HG03565 (cell line): ENCODE data around the gene ALOX5.
"Not testable (repeated sequence)": the region's sequence is repeated elsewhere in the genome, so short reads cannot be mapped to it uniquely, and the experiment has no call there.

ENCODE experiments used
- ATAC-seq: cut with Tn5 transposase; IDR thresholded peaks from one replicate; pipeline ENCODE4 v1.9.1; 2021; ENCODE audit warnings: mild to moderate bottlenecking, moderate library complexity; ENCODE audit not compliant: unreplicated experiment

The ALOX5 gene

DNA sequence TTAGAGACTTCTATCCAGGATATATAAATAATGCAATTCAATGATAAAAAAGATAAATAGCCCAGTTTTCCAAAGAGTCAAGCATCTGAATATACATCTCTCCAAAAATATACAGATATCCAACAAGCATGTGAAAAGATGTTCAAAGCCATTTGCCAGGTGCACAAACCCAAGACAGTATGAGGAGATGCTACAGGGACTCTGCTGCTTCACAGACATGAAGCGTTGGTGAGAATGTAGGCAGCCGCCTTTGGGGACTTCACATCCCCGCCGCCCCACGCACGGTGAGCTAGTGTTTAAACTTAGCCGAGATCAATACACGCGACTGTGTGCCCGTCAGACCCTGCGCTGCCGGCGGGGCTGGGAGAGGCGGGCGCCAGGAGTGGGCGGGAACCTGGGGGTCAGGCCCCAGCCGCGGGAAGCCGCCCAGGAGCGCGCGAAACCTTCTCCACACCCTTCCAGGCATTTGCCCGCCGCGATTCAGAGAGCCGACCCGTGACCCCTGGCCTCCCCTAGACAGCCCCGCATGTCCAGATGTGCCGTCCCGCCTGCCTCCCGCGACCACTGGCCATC lies 927 bp upstream of the ALOX5 start:
- ATAC-seq, result no peak

DNA sequence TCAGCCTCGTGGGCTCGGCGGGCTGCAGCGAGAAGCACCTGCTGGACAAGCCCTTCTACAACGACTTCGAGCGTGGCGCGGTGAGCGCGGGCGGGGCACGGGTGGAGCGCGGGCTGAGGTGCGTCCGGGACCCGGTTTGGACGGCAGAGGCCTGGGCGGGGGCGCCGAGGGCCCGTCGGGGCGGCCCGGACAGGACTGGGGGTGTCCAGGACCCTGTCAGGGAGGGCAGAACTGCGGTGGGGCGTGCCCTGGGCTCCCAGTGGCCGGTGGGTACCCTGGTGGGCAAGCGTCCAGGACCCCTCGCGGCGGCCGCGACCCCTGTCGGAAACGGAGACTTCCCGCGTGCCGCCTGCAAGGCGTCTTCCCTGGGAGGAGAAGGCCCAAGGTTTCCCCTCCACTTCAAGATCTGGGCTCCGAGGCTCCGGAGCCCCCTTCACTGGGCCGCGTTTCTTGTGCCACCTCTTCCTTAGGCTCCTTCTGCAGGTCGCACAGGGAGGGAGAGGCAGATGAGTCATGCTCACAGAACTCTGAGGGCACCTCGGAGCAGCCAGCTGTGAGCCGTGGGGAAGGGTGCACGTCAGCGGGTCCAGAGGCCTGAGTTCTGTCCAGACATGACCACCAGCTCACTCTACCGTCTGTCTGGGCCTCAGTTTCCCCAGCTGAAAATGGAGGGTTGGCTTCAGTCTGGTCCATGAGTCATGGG lies 485 bp downstream of the ALOX5 start:
- ATAC-seq, result no peak

DNA sequence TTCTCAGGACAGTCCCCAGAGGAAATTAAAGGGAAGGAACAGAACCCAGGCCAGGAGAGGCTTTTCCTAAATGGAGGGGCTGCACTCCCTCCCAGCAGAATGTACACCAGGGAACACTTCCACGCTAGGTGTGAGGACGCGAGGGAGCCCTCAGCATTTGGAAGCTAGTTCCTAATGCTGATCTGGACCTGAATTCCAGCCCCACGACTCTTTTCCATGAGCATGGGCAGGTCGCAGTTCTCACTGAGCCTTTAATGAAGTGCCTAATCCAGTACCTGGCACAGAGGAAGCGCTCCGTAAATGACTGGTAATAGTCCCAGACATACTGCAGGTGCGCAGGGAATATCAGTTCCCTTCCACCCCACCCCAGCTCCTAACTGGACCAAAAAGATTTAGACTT lies 1.1 kb downstream of the ALOX5 start:
- ATAC-seq, result no peak

DNA sequence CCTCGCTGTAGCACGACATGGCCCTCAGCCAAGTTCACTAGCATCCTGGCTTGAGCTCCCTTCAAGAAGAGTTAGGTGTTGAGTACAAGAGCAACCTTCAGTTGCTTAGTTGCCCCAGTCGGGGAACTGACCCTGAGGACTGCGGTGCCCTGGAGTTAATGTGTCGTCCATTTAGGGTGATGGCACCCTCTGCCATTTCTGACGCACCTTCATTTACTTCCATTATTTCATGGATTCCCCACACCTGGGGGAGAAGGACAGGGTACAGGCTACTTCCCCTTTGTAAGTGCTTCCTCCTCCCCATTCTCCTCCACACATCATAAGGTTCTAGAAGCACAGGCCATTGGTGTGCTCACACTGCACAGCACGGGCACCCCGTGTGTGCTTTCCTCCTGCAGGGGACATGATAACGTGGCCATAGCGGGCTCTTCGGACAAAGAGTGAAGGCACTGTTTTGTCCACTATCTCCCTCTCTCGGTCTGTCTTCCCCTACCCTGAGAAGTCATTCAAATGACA lies 1.8 kb downstream of the ALOX5 start:
- ATAC-seq, result no peak

DNA sequence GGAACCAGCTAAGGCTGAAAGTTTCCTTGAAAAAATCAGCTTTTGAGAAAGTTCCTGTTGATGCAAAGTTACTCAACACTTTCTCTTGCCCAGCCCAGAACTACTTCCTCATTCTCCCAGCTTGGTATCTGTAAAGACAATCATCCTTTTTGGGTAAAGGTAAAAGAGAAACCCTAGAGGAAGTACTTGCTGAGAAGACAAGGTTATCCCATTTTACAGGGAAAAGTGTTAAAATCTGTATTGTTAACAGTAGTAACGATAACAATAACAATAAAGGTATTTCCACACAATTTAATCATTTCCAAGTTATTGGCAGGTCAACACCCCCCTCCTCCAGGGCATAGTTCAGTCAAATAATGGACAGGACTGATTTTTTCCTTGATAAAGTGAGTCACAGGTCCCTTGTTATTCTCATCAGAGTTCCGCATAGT lies 2.4 kb downstream of the ALOX5 start:
- ATAC-seq, result no peak

DNA sequence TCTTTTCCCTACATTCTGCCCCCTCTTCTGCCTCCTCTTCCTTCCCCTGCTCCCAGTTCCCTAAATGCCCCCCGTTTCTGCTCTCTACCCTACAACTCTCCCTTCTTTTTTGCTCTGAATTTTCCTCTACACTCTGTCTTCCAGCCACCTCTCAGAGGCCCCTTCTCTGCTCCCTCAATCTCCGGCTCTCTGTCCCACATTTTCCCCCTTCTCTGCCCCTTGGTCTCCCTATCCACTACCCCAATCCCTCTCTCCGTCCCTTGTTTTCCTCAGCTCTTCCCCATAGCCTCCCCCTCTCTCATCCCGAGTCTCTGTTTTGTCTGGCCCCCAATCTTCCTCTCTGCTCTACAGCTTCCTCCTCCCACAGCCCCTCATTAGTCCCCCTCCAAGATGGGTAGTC lies 3.3 kb downstream of the ALOX5 start:
- no peak for ATAC-seq

DNA sequence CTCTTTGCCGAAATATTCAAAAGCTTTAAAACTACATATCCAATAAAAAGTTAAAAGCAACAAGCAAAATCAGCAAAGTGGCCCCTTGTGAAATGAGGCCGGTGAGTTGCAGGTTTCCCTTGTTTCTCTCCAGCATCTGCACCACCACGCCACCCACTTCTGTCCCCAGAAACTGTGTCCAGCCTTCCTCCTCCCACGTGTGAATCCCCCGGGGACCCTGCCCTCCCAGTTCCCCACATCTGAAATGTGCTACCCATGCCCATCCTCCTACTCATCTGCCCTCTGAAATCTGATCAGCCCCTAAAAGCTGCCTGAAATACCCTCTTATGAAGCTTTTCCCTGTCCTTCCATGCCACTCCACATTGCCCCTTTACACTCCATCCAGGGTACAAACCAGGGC lies 3.8 kb downstream of the ALOX5 start:
- no peak for ATAC-seq

DNA sequence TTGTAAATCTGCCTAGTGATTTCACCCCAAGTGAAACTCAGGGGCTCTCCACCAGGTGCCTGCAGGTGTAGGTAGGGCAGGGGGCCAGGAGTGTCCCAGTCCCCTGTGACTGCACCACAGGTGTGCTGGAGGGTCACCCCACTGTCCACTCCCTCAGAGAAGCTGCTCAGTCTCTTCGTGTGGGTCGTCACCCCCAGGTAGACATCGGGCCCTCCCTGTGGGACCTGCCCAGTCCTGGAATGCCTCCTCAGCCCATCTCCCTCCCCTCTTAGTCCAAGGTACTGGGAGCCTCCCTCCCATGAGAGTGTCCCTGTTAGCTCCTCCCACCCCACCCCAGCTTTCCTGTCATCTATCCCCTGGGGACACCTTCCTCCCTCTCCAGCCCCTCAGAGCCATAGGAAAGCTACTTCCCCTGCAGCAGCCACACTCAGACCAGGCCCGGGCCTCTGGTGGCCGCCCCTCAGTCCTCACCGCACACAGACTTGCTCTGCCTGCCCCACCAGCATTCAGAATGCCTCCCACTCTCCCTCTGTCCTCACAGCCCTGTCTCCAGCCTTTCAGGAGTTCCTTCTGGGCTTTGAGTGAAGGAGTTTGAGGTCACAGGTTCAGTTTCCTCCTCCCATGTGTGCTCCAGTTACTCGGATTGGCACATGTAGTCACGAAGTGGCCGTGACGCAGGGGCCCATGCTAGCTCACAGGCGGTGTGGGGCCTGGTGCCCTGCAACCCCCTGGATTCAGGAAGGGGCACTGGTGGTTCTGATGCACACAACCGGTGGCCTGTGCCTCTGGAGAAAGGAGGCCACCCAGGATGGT lies 5.1 kb downstream of the ALOX5 start:
- no peak for ATAC-seq

DNA sequence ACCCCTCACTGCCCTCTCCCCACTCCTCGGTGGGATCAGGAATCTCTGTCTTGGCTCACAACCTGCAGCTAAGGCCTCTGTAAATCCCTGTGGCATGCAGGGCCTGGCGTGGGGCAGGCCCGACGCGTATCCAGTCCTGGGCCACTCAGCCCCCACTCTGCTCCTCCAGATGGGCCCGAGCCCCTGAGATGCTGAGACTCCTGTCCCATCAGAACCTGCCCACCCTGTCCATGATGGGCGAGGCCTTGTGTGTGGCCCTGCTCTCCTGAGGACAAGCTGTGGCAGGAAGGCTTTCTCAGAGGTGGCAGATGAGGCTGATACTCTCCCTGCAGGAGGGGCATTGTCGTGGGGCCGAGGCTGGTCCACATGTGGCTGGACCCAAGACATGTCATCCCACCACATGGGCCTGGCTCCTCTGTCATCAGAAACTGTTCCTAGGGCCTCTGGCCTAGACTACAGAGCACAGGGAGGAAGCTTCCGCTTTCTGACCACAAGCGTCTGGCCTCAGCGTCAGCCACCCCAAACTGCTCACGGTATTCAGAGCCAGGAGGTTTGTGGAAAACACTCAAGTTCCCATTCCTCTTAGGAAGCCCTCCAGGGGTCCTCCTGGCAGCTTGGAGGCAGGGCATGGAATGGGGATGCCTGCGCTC lies 6.0 kb downstream of the ALOX5 start:
- peak; percentile 38 for ATAC-seq

DNA sequence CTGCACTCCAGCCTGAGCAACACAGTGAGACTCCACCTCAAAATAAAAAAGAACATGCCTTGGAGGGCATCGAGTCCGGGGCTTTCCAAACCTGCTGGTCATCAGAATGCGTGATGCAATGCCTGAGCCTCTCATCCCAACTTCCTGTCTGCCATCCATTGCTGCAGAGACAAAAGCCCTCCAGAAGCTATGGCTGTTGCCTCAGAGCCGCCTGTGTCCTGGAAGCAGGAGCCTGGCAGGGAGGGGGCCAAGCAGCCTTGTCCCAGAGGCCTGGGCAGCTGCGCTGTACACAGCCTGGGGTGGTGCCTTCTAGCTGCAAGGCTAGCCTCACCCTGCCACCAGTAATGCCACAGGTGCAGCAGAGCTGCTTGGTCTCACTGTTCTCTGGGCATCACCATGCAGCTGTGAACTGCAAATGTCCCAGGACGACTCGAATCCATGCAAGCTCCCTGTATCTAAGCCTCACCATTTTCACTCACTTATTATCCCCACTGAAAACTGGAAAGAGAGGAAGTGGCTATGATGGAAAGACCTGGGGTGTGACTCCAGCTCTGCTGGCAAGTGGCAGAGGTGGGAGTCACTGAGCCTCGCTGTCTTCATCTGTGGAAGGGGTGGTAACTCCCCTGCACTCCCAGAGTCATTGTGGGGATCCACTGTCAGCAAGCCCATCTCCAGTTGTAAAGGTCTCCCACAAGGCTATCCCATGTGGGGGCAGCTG lies 7.0 kb downstream of the ALOX5 start:
- ATAC-seq, result no peak

DNA sequence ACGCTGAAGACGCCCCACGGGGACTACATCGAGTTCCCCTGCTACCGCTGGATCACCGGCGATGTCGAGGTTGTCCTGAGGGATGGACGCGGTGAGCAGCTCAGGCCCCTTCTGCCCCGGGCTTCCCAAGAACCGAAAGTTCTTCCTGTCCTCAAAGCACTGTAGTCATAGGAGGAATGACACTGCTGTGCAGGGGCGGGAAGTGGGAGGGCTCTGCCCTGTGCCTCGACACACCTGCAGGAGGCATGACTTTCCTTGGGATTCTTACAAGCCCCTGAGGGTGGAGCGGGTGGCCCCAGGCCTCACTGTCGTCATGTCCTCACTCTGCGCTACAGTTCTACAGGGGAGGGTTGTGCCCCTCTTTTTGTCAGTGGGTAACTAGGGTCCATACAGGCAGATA lies 8.6 kb downstream of the ALOX5 start:
- no peak for ATAC-seq

DNA sequence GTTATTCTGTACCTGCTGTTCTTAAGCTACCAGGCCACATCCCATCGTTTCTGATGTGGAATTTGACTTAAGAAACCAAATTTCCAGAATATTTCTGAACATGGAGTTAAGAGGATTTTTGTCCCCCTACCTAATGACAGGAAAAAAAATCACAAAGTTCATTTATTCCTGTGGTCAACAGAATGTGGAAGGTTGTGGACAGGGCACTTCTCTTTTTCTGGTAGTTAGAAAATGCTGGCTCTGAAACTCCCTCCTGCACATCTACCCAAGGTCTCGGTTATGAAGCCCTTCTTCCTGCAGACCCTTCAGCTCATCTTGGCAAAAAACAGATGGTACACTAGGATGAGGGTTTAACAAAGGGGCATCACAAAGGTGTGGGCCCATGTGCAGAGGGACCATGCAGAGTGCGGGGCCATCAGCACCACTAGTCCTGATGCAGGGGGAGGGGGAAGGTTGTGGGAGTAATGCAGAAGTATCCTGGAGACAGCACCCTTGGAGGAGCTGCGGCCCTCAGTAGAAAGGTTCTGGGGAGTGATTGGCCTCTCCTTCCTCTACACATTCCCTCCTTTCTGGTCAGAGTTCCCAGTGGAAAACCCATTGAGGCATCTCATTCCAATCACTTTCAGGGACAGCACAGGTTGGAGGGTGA lies 9.8 kb downstream of the ALOX5 start:
- no peak for ATAC-seq

DNA sequence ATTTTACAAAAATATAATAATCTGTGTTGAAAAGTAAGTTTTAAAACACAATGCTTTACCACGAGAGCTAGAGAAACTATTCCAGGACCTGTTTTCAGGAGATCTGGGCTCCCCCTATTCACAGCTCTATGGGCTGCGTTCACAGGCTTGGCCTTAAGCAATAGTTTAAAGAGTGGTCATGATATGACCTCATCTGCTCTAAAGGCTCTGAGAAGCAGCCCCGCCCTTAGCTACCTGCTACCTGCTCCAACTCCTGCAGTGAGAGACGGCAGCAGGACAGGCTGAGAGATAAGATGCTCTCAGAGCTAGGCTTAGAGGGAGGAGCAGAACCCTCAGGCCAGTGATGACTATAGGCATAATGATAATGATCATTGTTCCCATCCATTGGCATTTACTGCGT lies 12.6 kb downstream of the ALOX5 start:
- ATAC-seq, result no peak

DNA sequence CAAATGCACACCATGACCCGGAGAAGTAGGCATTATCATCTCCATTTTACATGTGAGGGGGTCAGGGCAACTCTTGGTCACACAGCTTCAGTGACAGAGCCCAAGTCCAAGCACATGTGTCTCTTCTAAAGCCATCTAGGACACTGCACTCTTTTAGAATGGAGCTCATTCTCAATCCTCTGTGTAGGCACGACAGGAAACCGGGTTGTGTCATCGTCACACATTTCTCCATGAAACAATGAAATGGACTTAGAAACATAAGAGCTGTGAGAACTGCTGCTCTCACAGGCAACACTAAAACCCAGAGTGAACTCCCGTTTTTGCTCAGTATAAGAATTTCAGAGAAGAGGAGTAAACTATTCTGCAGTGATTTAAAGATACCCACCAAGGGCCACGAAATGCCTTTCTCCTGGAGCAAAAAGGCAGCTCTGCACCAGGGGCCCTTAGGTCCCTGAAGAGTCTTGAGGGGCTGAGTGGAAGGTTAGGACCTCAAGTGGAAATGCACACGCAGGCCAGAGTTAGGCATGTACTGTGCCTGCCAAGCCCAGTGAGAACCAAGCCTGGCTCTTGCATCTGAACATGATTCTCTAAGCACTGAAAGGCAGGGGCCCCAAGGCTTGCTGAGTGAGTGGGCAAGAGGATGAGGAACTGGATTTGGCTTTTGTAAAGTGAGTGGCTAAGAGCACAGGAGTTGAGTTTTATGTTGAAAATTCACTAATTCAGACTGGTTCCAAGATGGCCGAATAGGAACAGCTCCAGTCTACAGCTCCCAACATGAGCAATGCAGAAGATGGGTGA lies 13.3 kb downstream of the ALOX5 start:
- ATAC-seq, result no peak

DNA sequence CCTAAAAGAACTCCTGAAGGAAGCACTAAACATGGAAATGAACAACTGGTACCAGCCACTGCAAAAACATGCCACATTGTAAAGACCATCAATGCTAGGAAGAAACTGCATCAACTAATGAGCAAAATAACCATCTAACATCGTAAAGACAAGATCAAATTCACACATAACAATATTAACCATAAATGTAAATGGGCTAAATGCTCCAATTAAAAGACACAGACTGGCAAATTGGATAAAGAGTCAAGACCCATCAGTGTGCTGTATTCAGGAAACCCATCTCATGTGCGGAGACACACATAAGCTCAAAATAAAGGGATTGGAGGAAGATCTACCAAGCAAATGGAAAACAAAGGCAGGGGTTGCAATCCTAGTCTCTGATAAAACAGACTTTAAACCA lies 15.7 kb downstream of the ALOX5 start:
- not testable (repeated sequence) for ATAC-seq

DNA sequence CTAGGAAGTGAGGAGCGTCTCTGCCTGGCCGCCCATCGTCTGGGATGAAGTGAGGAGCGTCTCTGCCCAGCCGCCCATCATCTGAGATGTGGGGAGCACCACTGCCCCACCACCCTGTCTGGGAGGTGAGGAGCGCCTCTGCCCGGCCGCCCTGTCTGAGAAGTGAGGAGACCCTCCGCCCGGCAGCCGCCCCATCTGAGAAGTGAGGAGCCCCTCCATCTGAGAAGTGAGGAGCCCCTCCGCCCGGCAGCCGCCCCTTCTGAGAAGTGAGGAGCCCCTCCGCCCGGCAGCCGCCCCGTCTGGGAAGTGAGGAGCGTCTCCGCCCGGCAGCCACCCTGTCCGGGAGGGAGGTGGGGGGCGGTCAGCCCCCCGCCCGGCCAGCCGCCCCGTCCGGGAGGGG lies 17.6 kb downstream of the ALOX5 start:
- ATAC-seq, result not testable (repeated sequence)

DNA sequence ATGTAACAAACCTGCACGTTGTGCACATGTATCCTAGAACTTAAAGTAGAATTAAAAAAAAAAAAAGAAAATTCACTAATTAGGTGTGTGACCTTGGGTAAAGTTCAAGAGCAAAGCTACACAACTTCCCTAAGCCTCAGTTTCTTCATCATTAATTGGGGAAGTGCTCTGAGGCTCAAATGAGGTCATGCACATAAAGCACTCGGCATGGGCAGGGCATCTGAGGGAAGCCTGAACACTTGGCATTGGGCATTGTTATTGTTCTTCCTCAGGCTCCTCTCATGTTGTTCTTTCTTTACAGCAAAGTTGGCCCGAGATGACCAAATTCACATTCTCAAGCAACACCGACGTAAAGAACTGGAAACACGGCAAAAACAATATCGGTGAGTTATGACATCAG lies 21.5 kb downstream of the ALOX5 start:
- ATAC-seq, result no peak

DNA sequence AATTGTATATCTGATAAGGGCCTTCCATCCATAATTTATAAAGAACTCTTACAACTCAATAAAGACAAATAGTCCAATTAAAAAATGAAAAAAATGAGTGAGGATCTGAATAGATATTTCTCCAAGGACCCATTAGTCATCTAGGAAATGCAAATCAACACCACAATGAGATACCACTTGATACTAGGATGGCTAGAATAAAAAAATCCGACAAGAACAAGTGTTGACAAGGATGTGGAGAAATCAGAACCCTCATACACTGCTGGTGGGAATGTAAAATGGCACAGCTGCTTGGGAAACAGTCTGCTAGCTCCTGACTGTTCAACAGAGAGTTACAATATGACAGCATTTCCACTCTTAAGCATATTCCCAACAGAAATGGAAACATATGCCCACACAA lies 24.6 kb downstream of the ALOX5 start:
- no peak for ATAC-seq

DNA sequence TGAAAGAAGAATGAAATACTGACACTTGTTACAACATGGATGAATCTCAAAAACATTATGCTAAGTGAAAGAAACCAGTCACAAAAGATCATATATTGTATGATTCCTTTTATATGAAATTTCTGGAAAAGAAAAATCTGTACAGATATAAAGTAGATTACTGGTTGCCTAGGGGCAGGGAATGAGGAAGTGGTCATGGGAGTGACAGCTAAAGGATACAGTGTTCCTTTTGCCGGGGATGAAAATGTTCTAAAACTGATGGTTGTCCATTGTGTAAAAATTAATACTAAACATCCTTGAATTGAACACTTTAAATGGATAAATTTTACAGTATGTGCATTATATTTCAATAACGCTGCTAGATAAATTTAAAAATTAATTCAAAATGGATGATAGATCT lies 25.1 kb downstream of the ALOX5 start:
- no peak for ATAC-seq
